ENCODE data around the gene DENND1A. TPM values are rescaled to one million over a fixed set of nuclear protein-coding genes. Genes with fewer than 3 reads are reported as not detected.

The DENND1A gene
- total RNA-seq, 1 experiment from 2014 or later, result 23.5 TPM

- POLR2A ChIA-PET, result no interaction called here
- H3K27ac Mint-ChIP-seq, result no peak overlapping the region
- TF ChIP-seq TEAD1 (CRISPR knock-in tag; IDR thresholded peaks at IDR 0.05), result no peak
- TF ChIP-seq ZNF396 (CRISPR knock-in tag; IDR thresholded peaks at IDR 0.05; ENCODE audit: borderline replicate concordance), result no peak
- no peak for TF ChIP-seq SMAD3 (CRISPR knock-in tag; IDR thresholded peaks at IDR 0.05; ENCODE audit: borderline replicate concordance)
- no peak for TF ChIP-seq USF2 (CRISPR knock-in tag; IDR thresholded peaks at IDR 0.05)
- no peak for TF ChIP-seq ZNF512 (CRISPR knock-in tag; IDR thresholded peaks at IDR 0.05; ENCODE audit: borderline replicate concordance)
- no peak for TF ChIP-seq ZNF532 (CRISPR knock-in tag; IDR thresholded peaks at IDR 0.05; ENCODE audit: borderline replicate concordance)
- TF ChIP-seq STAT6 (CRISPR knock-in tag; conservative IDR thresholded peaks at IDR 0.05; ENCODE audit: low read depth), result no peak
- no peak for TF ChIP-seq ZNF425 (CRISPR knock-in tag; conservative IDR thresholded peaks at IDR 0.05)
- no peak for TF ChIP-seq KAT7 (CRISPR knock-in tag; IDR thresholded peaks at IDR 0.05; ENCODE audit: borderline replicate concordance)
- no peak for TF ChIP-seq CBFB (CRISPR knock-in tag; IDR thresholded peaks at IDR 0.05; ENCODE audit: low read depth)
- TF ChIP-seq ERG (CRISPR knock-in tag; IDR thresholded peaks at IDR 0.05), result no peak
- TF ChIP-seq MAX (CRISPR knock-in tag; IDR thresholded peaks at IDR 0.05), result no peak
- TF ChIP-seq MXD4 (CRISPR knock-in tag; IDR thresholded peaks at IDR 0.05; ENCODE audit: borderline replicate concordance), result no peak
- TF ChIP-seq ZNF671 (CRISPR knock-in tag; IDR thresholded peaks at IDR 0.05), result no peak
- TF ChIP-seq SP1 (CRISPR knock-in tag; conservative IDR thresholded peaks at IDR 0.05), result no peak
- peaks cover 18% of the 10 kb centered on the region for H3K9me3 Mint-ChIP-seq
- ATAC-seq (no peak), DNase-seq (ENCODE audit: low spot score) (no peak)
- peaks cover 24% of the 10 kb centered on the region for H3K36me3 Mint-ChIP-seq
- CTCF ChIA-PET, result no interaction called here
- H3K4me1 Mint-ChIP-seq, result peaks cover 16% of the 10 kb centered on the region
- H3K4me3 Mint-ChIP-seq, result no peak overlapping the region
- no peaks in the 10 kb centered on the region; the same call in 1 of the 2 replicates for H3K27me3 Mint-ChIP-seq (ENCODE audit: low read depth)
Measured at GRCh38 chr9:123586275-123586674, 343.7 kb downstream of the DENND1A start.
